HepG2 (cell line): Measurements from ENCODE around the gene C4B. TPM values are rescaled to one million over a fixed set of nuclear protein-coding genes. Genes with fewer than 3 reads are reported as not detected.

Source experiments
- ADNP ChIP-seq: sonication (generic); formaldehyde crosslinking; IDR thresholded peaks from 2 replicates; pipeline ENCODE4 v1.4.0; 2020; ENCODE audit warnings: missing genetic modification reagents
- FOXC1 ChIP-seq: sonication (generic); formaldehyde crosslinking; IDR thresholded peaks from 2 replicates; pipeline ENCODE4 v1.8.0; 2022; ENCODE audit warnings: mild to moderate bottlenecking, missing genetic modification reagents, borderline replicate concordance
- MTA3 ChIP-seq: sonication (generic); formaldehyde crosslinking; IDR thresholded peaks from 2 replicates; pipeline ENCODE4 v1.4.0; 2020; ENCODE audit warnings: missing genetic modification reagents
- NFIC ChIP-seq: IDR thresholded peaks from 2 replicates; pipeline ENCODE4 v1.6.1; 2012; ENCODE audit warnings: mild to moderate bottlenecking, low read length, inconsistent platforms
- RCOR2 ChIP-seq: IDR thresholded peaks from 2 replicates; pipeline ENCODE4 v1.6.1; 2016; ENCODE audit warnings: missing biosample characterization, missing genetic modification reagents
- SP2 ChIP-seq: sonication (generic); formaldehyde crosslinking; IDR thresholded peaks from 2 replicates; pipeline ENCODE4 v1.5.1; 2020; ENCODE audit warnings: mild to moderate bottlenecking, missing genetic modification reagents
- SRSF1 ChIP-seq: fragments of 200-400 bp; formaldehyde crosslinking; optimal IDR thresholded peaks from 2 replicates; pipeline ENCODE3; 2017; ENCODE audit warnings: mild to moderate bottlenecking, low read depth, low read length, moderate library complexity
- ZFP62 ChIP-seq: sonication (generic); formaldehyde crosslinking; IDR thresholded peaks from 2 replicates; pipeline ENCODE4 v1.4.0; 2020; ENCODE audit warnings: missing genetic modification reagents
- ZNF343 ChIP-seq: sonication (generic); formaldehyde crosslinking; IDR thresholded peaks from 2 replicates; pipeline ENCODE4 v1.4.0; 2020; ENCODE audit warnings: mild to moderate bottlenecking, missing genetic modification reagents
- polyA plus RNA-seq, 8 experiments: library from polyadenylated mRNA; depleted of rRNA in 3 of 8; stranded (reverse) in 7 of 8; unstranded in 1 of 8; fragments of >200 nt; fragmentation: Illumina TruSeq in 4 of 8; extraction: Trizol in 4 of 8; gene quantifications; 2 replicates each; pipeline versions ENCODE4 v1.2.1 to v1.2.3, GENCODE V29; 2011 to 2016; ENCODE audit warnings: low read depth in 4 of 8, missing spikeins in 1 of 8, mixed read lengths in 1 of 8; ENCODE audit not compliant: insufficient read depth in 1 of 8
- total RNA-seq, 5 experiments: library from RNA; depleted of rRNA; stranded (reverse); fragments of >200 nt; fragmentation: Illumina TruSeq; extraction: Trizol; gene quantifications; 2 replicates each; pipeline ENCODE4 v1.2.3, GENCODE V29; 2016; ENCODE audit warnings: low read depth in 1 of 5
- TF ChIP-seq, protein P1 (sequence below): sonication (generic); formaldehyde crosslinking; IDR thresholded peaks from 2 replicates; pipeline ENCODE4 v1.5.1; 2020; ENCODE audit warnings: mild to moderate bottlenecking, missing genetic modification reagents, moderate library complexity
- TF ChIP-seq, protein P2 (sequence below): sonication (generic); formaldehyde crosslinking; IDR thresholded peaks from 2 replicates; pipeline ENCODE4 v1.8.1; 2022; ENCODE audit warnings: low read depth, mild to moderate bottlenecking, missing genetic modification reagents
- TF ChIP-seq, protein P3 (sequence below): IDR thresholded peaks from 2 replicates; pipeline ENCODE4 v1.6.1; 2016; ENCODE audit warnings: missing genetic modification reagents, missing compliant biosample characterization
- TF ChIP-seq, protein P4 (sequence below): sonication (generic); formaldehyde crosslinking; IDR thresholded peaks from 2 replicates; pipeline ENCODE4 v1.8.0; 2022; ENCODE audit warnings: mild to moderate bottlenecking, missing genetic modification reagents, borderline replicate concordance
- TF ChIP-seq, protein P5 (sequence below): sonication (generic); formaldehyde crosslinking; IDR thresholded peaks from 2 replicates; pipeline ENCODE4 v1.4.0; 2020; ENCODE audit warnings: mild to moderate bottlenecking, missing genetic modification reagents

C4B gene
- total and polyA plus RNA-seq, 2 of the 13 experiments (the other 11 are each of a cell fraction or from before 2014, with no cell fraction given) = 167 to 538 TPM

DNA sequence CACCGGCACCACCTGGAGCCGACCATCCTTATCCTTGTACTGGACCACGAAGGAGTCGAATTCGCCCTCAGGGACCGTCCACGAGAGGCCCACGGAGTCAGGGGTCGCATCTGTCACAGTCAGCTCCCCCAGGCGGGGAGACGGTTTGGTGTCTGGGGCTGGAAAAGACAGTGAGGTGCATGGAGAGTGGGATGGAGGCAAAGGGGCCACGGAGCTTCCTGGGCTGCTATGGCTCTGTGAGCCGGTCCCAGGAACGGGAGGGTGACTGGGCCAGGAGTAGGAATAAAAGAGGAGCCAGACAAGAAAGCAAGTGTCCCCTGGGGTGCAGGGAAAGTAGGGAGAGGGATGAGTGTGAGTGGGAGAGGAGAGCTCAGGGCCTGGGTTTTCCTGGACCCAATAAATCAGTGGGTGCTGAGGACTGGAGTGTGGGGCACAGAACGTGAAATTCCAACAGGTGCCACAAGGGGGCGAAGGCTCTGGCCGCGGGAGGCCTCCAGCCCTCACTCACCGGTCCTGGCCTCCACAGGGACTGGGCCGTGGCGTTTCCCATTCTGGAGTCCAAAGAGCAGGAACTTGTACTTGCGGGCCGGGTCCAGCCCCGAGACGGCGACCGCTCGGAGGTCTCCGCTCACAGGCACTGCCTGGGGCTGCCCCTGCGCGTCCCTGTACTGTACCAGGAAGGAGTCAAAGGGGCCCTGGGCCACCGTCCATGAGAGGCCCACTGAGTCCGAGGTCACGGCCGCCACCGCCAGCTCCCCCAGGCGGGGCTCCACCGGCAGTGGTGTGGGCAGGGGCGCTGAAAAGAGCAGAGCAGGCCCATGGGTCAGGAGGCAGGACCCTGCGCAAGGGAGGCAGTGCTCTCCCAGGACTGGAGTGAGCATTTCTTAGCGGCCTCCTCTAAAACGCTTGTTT lies 33.5 kb downstream of the C4B start (continued):
- TF ChIP-seq, protein P1, sequence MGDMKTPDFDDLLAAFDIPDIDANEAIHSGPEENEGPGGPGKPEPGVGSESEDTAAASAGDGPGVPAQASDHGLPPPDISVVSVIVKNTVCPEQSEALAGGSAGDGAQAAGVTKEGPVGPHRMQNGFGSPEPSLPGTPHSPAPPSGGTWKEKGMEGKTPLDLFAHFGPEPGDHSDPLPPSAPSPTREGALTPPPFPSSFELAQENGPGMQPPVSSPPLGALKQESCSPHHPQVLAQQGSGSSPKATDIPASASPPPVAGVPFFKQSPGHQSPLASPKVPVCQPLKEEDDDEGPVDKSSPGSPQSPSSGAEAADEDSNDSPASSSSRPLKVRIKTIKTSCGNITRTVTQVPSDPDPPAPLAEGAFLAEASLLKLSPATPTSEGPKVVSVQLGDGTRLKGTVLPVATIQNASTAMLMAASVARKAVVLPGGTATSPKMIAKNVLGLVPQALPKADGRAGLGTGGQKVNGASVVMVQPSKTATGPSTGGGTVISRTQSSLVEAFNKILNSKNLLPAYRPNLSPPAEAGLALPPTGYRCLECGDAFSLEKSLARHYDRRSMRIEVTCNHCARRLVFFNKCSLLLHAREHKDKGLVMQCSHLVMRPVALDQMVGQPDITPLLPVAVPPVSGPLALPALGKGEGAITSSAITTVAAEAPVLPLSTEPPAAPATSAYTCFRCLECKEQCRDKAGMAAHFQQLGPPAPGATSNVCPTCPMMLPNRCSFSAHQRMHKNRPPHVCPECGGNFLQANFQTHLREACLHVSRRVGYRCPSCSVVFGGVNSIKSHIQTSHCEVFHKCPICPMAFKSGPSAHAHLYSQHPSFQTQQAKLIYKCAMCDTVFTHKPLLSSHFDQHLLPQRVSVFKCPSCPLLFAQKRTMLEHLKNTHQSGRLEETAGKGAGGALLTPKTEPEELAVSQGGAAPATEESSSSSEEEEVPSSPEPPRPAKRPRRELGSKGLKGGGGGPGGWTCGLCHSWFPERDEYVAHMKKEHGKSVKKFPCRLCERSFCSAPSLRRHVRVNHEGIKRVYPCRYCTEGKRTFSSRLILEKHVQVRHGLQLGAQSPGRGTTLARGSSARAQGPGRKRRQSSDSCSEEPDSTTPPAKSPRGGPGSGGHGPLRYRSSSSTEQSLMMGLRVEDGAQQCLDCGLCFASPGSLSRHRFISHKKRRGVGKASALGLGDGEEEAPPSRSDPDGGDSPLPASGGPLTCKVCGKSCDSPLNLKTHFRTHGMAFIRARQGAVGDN (CRISPR knock-in tag) = peak; percentile 95
- no peak for TF ChIP-seq RCOR2 (CRISPR knock-in tag)
- TF ChIP-seq, protein P2, sequence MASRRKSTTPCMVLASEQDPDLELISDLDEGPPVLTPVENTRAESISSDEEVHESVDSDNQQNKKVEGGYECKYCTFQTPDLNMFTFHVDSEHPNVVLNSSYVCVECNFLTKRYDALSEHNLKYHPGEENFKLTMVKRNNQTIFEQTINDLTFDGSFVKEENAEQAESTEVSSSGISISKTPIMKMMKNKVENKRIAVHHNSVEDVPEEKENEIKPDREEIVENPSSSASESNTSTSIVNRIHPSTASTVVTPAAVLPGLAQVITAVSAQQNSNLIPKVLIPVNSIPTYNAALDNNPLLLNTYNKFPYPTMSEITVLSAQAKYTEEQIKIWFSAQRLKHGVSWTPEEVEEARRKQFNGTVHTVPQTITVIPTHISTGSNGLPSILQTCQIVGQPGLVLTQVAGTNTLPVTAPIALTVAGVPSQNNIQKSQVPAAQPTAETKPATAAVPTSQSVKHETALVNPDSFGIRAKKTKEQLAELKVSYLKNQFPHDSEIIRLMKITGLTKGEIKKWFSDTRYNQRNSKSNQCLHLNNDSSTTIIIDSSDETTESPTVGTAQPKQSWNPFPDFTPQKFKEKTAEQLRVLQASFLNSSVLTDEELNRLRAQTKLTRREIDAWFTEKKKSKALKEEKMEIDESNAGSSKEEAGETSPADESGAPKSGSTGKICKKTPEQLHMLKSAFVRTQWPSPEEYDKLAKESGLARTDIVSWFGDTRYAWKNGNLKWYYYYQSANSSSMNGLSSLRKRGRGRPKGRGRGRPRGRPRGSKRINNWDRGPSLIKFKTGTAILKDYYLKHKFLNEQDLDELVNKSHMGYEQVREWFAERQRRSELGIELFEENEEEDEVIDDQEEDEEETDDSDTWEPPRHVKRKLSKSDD (CRISPR knock-in tag) = no peak
- no peak for TF ChIP-seq ZNF343 (CRISPR knock-in tag)
- TF ChIP-seq, protein P3, sequence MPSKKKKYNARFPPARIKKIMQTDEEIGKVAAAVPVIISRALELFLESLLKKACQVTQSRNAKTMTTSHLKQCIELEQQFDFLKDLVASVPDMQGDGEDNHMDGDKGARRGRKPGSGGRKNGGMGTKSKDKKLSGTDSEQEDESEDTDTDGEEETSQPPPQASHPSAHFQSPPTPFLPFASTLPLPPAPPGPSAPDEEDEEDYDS = peak; percentile 49; the same call in 1 of the 2 replicates
- no peak for TF ChIP-seq SP2 (CRISPR knock-in tag)
- TF ChIP-seq, protein P4, sequence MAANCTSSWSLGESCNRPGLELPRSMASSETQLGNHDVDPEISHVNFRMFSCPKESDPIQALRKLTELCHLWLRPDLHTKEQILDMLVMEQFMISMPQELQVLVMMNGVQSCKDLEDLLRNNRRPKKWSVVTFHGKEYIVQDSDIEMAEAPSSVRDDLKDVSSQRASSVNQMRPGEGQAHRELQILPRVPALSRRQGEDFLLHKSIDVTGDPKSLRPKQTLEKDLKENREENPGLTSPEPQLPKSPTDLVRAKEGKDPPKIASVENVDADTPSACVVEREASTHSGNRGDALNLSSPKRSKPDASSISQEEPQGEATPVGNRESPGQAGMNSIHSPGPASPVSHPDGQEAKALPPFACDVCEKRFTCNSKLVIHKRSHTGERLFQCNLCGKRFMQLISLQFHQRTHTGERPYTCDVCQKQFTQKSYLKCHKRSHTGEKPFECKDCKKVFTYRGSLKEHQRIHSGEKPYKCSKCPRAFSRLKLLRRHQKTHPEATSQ (CRISPR knock-in tag) = peak; percentile 38; the same call in 1 of the 2 replicates
- peak; percentile 37 for TF ChIP-seq FOXC1
- TF ChIP-seq, protein P5, sequence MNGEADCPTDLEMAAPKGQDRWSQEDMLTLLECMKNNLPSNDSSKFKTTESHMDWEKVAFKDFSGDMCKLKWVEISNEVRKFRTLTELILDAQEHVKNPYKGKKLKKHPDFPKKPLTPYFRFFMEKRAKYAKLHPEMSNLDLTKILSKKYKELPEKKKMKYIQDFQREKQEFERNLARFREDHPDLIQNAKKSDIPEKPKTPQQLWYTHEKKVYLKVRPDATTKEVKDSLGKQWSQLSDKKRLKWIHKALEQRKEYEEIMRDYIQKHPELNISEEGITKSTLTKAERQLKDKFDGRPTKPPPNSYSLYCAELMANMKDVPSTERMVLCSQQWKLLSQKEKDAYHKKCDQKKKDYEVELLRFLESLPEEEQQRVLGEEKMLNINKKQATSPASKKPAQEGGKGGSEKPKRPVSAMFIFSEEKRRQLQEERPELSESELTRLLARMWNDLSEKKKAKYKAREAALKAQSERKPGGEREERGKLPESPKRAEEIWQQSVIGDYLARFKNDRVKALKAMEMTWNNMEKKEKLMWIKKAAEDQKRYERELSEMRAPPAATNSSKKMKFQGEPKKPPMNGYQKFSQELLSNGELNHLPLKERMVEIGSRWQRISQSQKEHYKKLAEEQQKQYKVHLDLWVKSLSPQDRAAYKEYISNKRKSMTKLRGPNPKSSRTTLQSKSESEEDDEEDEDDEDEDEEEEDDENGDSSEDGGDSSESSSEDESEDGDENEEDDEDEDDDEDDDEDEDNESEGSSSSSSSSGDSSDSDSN = peak; percentile 98
- peak; percentile 81 for TF ChIP-seq SRSF1
- peak; percentile 64; the same call in 1 of the 2 replicates for TF ChIP-seq ADNP (CRISPR knock-in tag)
- TF ChIP-seq MTA3 (CRISPR knock-in tag) = no peak
- no peak for TF ChIP-seq NFIC
- no peak for TF ChIP-seq ZFP62
